SU-DHL-6 (cell line): Measurements from ENCODE around the gene GRM8.

Source experiments
- H2AFZ ChIP-seq: fragments of 200-600 bp; sonication (generic); 2 replicates; pipeline ENCODE4 v1.6.1; 2014; ENCODE audit warnings: low read depth, mild to moderate bottlenecking, moderate library complexity, mixed read lengths, antibody characterized with exemption, low read length; ENCODE audit not compliant: severe bottlenecking
- H3F3A ChIP-seq: fragments of 200-600 bp; shearing (Covaris generic); 2 replicates; pipeline ENCODE4 v1.6.0; 2016; ENCODE audit warnings: antibody characterized with exemption, mild to moderate bottlenecking; ENCODE audit not compliant: insufficient read depth
- H3K27ac ChIP-seq: fragments of 200-600 bp; sonication (generic); 2 replicates; pipeline ENCODE4 v1.5.1; 2016; ENCODE audit warnings: low read depth, mild to moderate bottlenecking, low read length, moderate library complexity, mixed read lengths
- H3K27me3 ChIP-seq: fragments of 200-600 bp; sonication (generic), shearing (Covaris generic); 2 replicates; pipeline ENCODE4 v1.6.0; 2014; ENCODE audit warnings: mild to moderate bottlenecking, low read length
- H3K36me3 ChIP-seq: fragments of 200-600 bp; sonication (generic); 2 replicates; pipeline ENCODE4 v1.6.1; 2014; ENCODE audit warnings: mild to moderate bottlenecking, low read length, mixed read lengths
- H3K4me2 ChIP-seq: fragments of 300-600, 200-600 bp; shearing (Covaris generic), sonication (generic); 2 replicates; pipeline ENCODE4 v1.6.0; 2014; ENCODE audit warnings: low read length, low read depth, mild to moderate bottlenecking; ENCODE audit not compliant: poor library complexity, severe bottlenecking
- H3K4me3 ChIP-seq: fragments of 200-600 bp; sonication (generic); 2 replicates; pipeline ENCODE4 v1.5.1; 2014; ENCODE audit warnings: antibody characterized with exemption, low read length, mild to moderate bottlenecking, mixed read lengths; ENCODE audit not compliant: insufficient read depth, poor library complexity, severe bottlenecking
- H3K79me2 ChIP-seq: fragments of 200-600 bp; sonication (generic); 2 replicates; pipeline ENCODE4 v1.6.1; 2014; ENCODE audit warnings: mild to moderate bottlenecking, low read length, moderate library complexity; ENCODE audit not compliant: insufficient read depth
- H3K9ac ChIP-seq: fragments of 200-600 bp; sonication (generic); 2 replicates; pipeline ENCODE4 v1.7.0; 2014; ENCODE audit warnings: mild to moderate bottlenecking, low read length
- H3K9me2 ChIP-seq: fragments of 200-600 bp; sonication (generic); replicated peaks from 2 replicates; pipeline ENCODE4 v1.6.1; 2014; ENCODE audit warnings: low read length; ENCODE audit not compliant: insufficient read depth
- H3K9me3 ChIP-seq: fragments of 200-600 bp; sonication (generic); 2 replicates; pipeline ENCODE4 v1.6.1; 2014; ENCODE audit warnings: low read length, mixed read lengths; ENCODE audit not compliant: insufficient read depth
- H4K20me1 ChIP-seq: fragments of 200-600 bp; sonication (generic); 2 replicates; pipeline ENCODE4 v1.6.1; 2014; ENCODE audit warnings: low read depth, mild to moderate bottlenecking, antibody characterized with exemption, low read length, moderate library complexity, mixed read lengths
- EZH2phosphoT487 ChIP-seq: fragments of 200-600 bp; sonication (generic), shearing (Covaris generic); conservative IDR thresholded peaks from 2 replicates; pipeline ENCODE4 v1.6.1; 2018; ENCODE audit warnings: mild to moderate bottlenecking, antibody characterized with exemption, low read length, moderate library complexity, mixed read lengths
- TF ChIP-seq, protein P1 (sequence below): fragments of 200-600 bp; sonication (generic); IDR thresholded peaks from one replicate; pipeline ENCODE4 v1.5.1; 2017; ENCODE audit warnings: antibody characterized with exemption, mild to moderate bottlenecking, low read length, moderate library complexity; ENCODE audit not compliant: insufficient read depth, poor library complexity, severe bottlenecking

The GRM8 gene

DNA sequence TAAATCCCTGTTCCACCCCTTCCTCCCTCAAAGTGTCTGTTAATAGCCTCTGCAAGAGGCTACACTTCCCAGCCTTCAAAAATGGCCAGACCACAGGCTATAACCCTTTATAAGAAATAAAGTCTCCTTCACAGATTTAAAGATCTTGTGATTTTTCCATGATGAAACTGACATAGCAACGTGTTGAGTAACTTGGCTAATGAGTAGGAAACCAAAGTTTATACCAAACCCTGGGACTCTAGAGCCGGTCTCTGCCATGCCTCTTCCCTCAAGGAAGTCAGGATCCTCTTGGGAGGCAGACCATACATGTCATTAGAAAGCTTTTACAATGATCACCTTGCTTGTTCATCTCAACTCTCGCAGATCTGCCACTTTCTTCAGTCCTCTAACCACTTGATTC, 44.4 kb downstream of the GRM8 start:
- Histone ChIP-seq H3K79me2 (no peaks in the 10 kb centered on the region), H3K36me3 (no peaks in the 10 kb centered on the region), H2AFZ (no peak overlapping the region), H4K20me1 (no peaks in the 10 kb centered on the region), H3K4me3 (no peak overlapping the region), H3F3A (no peaks in the 10 kb centered on the region), H3K9ac (no peak overlapping the region), H3K9me3 (no peaks in the 10 kb centered on the region), H3K9me2 (no peaks in the 10 kb centered on the region), H3K4me2 (no peak overlapping the region), H3K27me3 (no peaks in the 10 kb centered on the region), H3K27ac (no peak overlapping the region)
- TF ChIP-seq, protein P1, sequence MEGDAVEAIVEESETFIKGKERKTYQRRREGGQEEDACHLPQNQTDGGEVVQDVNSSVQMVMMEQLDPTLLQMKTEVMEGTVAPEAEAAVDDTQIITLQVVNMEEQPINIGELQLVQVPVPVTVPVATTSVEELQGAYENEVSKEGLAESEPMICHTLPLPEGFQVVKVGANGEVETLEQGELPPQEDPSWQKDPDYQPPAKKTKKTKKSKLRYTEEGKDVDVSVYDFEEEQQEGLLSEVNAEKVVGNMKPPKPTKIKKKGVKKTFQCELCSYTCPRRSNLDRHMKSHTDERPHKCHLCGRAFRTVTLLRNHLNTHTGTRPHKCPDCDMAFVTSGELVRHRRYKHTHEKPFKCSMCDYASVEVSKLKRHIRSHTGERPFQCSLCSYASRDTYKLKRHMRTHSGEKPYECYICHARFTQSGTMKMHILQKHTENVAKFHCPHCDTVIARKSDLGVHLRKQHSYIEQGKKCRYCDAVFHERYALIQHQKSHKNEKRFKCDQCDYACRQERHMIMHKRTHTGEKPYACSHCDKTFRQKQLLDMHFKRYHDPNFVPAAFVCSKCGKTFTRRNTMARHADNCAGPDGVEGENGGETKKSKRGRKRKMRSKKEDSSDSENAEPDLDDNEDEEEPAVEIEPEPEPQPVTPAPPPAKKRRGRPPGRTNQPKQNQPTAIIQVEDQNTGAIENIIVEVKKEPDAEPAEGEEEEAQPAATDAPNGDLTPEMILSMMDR: no peak
- no peak for TF ChIP-seq EZH2phosphoT487

DNA sequence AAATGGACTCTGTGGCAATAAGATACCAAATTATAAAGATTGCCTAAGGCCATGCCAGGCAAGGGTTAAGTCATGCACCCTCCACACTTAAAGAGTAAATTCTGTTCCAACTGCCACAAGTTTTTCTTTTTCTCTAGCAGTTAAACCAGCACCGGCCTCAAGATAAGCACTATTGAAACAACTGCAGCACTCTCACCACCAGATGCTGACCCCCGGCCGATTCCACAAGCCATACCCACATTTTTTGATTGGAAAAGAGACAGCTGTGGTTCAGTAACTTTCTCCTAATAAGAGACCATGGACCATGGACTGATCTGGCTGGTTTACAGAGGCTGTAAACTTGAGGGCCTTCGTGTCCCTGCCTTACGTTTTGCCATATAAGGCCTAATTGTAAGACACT, 44.9 kb downstream of the GRM8 start:
- H3K79me2 ChIP-seq: no peaks in the 10 kb centered on the region
- H3K9ac ChIP-seq: no peak overlapping the region
- H3F3A ChIP-seq: no peaks in the 10 kb centered on the region
- H4K20me1 ChIP-seq: no peaks in the 10 kb centered on the region
- no peaks in the 10 kb centered on the region for H3K36me3 ChIP-seq
- H2AFZ ChIP-seq: no peak overlapping the region
- no peaks in the 10 kb centered on the region for H3K9me3 ChIP-seq
- TF ChIP-seq, protein P1: no peak
- TF ChIP-seq EZH2phosphoT487: no peak
- H3K27ac ChIP-seq: no peak overlapping the region
- H3K4me3 ChIP-seq: no peak overlapping the region
- no peaks in the 10 kb centered on the region for H3K9me2 ChIP-seq
- H3K4me2 ChIP-seq: no peak overlapping the region
- H3K27me3 ChIP-seq: no peaks in the 10 kb centered on the region

DNA sequence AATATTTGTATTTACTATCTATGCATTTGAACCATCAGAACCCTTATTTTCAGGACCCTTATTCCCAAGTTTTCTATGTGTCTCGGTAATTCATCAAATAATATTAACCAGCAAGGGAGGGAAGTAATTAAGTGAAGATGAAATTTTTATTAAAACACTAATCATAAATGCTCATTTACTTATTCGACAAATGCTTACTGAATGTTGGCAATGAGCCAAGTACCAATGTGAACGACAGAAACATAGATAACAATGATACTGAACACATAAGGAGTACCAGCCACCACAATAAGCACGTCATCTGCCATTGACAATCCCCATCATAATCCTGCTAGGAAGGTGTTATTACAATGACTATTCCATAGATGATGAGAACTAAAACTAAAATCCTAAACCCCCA, 45.5 kb downstream of the GRM8 start:
- no peaks in the 10 kb centered on the region for H3K27me3 ChIP-seq
- no peak overlapping the region for H3K9ac ChIP-seq
- no peak overlapping the region for H3K4me2 ChIP-seq
- no peaks in the 10 kb centered on the region for H3K9me3 ChIP-seq
- no peak overlapping the region for H3K27ac ChIP-seq
- H2AFZ ChIP-seq: no peak overlapping the region
- H3F3A ChIP-seq: no peaks in the 10 kb centered on the region
- H3K4me3 ChIP-seq: no peak overlapping the region
- no peaks in the 10 kb centered on the region for H3K9me2 ChIP-seq
- no peaks in the 10 kb centered on the region for H4K20me1 ChIP-seq
- no peaks in the 10 kb centered on the region for H3K79me2 ChIP-seq
- no peaks in the 10 kb centered on the region for H3K36me3 ChIP-seq
- TF ChIP-seq, protein P1: no peak
- TF ChIP-seq EZH2phosphoT487: no peak
